ENCODE results near the gene RAB28.

The RAB28 gene

GRCh38 chr4:13529128-13529919, 45.2 kb upstream of the RAB28 start:
- Histone ChIP-seq H3K4me2 (ENCODE audit: low read depth, low read length, poor library complexity, severe bottlenecking) (no peak overlapping the region), H4K20me1 (ENCODE audit: low read depth, low read length) (no peaks in the 10 kb centered on the region), H3K9me3 (ENCODE audit: insufficient read depth, low read length) (no peaks in the 10 kb centered on the region), H3K9ac (ENCODE audit: low read length) (no peak overlapping the region), H3K27me3 (ENCODE audit: low read length) (no peaks in the 10 kb centered on the region), H3K79me2 (ENCODE audit: insufficient read depth, low read length) (no peaks in the 10 kb centered on the region), H3K36me3 (ENCODE audit: low read length) (no peaks in the 10 kb centered on the region), H3F3A (ENCODE audit: insufficient read depth) (no peaks in the 10 kb centered on the region), H2AFZ (ENCODE audit: low read depth, low read length, severe bottlenecking) (no peak overlapping the region), H3K9me2 (replicated peaks; ENCODE audit: insufficient read depth, low read length) (no peaks in the 10 kb centered on the region), H3K4me3 (ENCODE audit: insufficient read depth, low read length, poor library complexity, severe bottlenecking) (no peak overlapping the region), H3K27ac (ENCODE audit: low read depth, low read length) (no peak overlapping the region)
- TF ChIP-seq CTCF (IDR thresholded peaks at IDR 0.05; ENCODE audit: insufficient read depth, low read length, poor library complexity, severe bottlenecking) (no peak), EZH2phosphoT487 (conservative IDR thresholded peaks at IDR 0.05; ENCODE audit: low read length) (no peak)

- no peaks in the 10 kb centered on the region for H4K20me1 ChIP-seq (ENCODE audit: low read depth, low read length)
- H3K4me3 ChIP-seq (ENCODE audit: insufficient read depth, low read length, poor library complexity, severe bottlenecking) = no peak overlapping the region
- no peaks in the 10 kb centered on the region for H3F3A ChIP-seq (ENCODE audit: insufficient read depth)
- H3K36me3 ChIP-seq (ENCODE audit: low read length) = no peaks in the 10 kb centered on the region
- no peaks in the 10 kb centered on the region for H3K27me3 ChIP-seq (ENCODE audit: low read length)
- no peaks in the 10 kb centered on the region for H3K79me2 ChIP-seq (ENCODE audit: insufficient read depth, low read length)
- H3K9me2 ChIP-seq (replicated peaks; ENCODE audit: insufficient read depth, low read length) = no peaks in the 10 kb centered on the region
- no peak for TF ChIP-seq CTCF (IDR thresholded peaks at IDR 0.05; ENCODE audit: insufficient read depth, low read length, poor library complexity, severe bottlenecking)
- no peak for TF ChIP-seq EZH2phosphoT487 (conservative IDR thresholded peaks at IDR 0.05; ENCODE audit: low read length)
- no peak overlapping the region for H2AFZ ChIP-seq (ENCODE audit: low read depth, low read length, severe bottlenecking)
- no peak overlapping the region for H3K27ac ChIP-seq (ENCODE audit: low read depth, low read length)
- no peaks in the 10 kb centered on the region for H3K9me3 ChIP-seq (ENCODE audit: insufficient read depth, low read length)
- peak overlapping the region; percentile 30 for H3K4me2 ChIP-seq (ENCODE audit: low read depth, low read length, poor library complexity, severe bottlenecking)
- no peak overlapping the region for H3K9ac ChIP-seq (ENCODE audit: low read length)
Measured at GRCh38 chr4:13528821-13529127, 44.6 kb upstream of the RAB28 start.

GRCh38 chr4:13527981-13528820, 44.1 kb upstream of the RAB28 start:
- Histone ChIP-seq H4K20me1 (ENCODE audit: low read depth, low read length) (no peaks in the 10 kb centered on the region), H3K79me2 (ENCODE audit: insufficient read depth, low read length) (no peaks in the 10 kb centered on the region), H3K9me2 (replicated peaks; ENCODE audit: insufficient read depth, low read length) (no peaks in the 10 kb centered on the region), H3F3A (ENCODE audit: insufficient read depth) (no peaks in the 10 kb centered on the region), H3K27me3 (ENCODE audit: low read length) (no peaks in the 10 kb centered on the region), H3K4me2 (ENCODE audit: low read depth, low read length, poor library complexity, severe bottlenecking) (peak overlapping the region; percentile 30), H3K9ac (ENCODE audit: low read length) (no peak overlapping the region), H3K4me3 (ENCODE audit: insufficient read depth, low read length, poor library complexity, severe bottlenecking) (no peak overlapping the region), H3K27ac (ENCODE audit: low read depth, low read length) (no peak overlapping the region), H2AFZ (ENCODE audit: low read depth, low read length, severe bottlenecking) (no peak overlapping the region), H3K9me3 (ENCODE audit: insufficient read depth, low read length) (no peaks in the 10 kb centered on the region), H3K36me3 (ENCODE audit: low read length) (no peaks in the 10 kb centered on the region)
- TF ChIP-seq EZH2phosphoT487 (conservative IDR thresholded peaks at IDR 0.05; ENCODE audit: low read length) = no peak
- no peak for TF ChIP-seq CTCF (IDR thresholded peaks at IDR 0.05; ENCODE audit: insufficient read depth, low read length, poor library complexity, severe bottlenecking)
